GM12878 (cell line): Measurements from ENCODE around the gene IFNL3.

Source experiments
- ATF2 ChIP-seq: IDR thresholded peaks from 2 replicates; pipeline ENCODE4 v1.6.1; 2012; ENCODE audit warnings: low read length, inconsistent platforms
- ATF3 ChIP-seq: IDR thresholded peaks from 2 replicates; pipeline ENCODE4 v1.6.1; 2011; ENCODE audit warnings: low read depth, mild to moderate bottlenecking, low read length, moderate library complexity, borderline replicate concordance; ENCODE audit errors: extremely low read depth
- CEBPB ChIP-seq, 2 experiments: fragments of 150-350 bp in 1 of 2; IDR thresholded peaks; 2 replicates each; pipeline ENCODE4 v1.6.1; 2012 to 2014; ENCODE audit warnings: low read depth in 2 of 2, low read length in 2 of 2, borderline replicate concordance in 1 of 2, inconsistent platforms in 1 of 2
- CEBPZ ChIP-seq: fragments of 150-350 bp; IDR thresholded peaks from 2 replicates; pipeline ENCODE4 v1.6.1; 2016; ENCODE audit warnings: low read depth, low read length
- CREB1 ChIP-seq: IDR thresholded peaks from 2 replicates; pipeline ENCODE4 v1.6.1; 2012; ENCODE audit warnings: low read depth, mild to moderate bottlenecking, inconsistent platforms
- CTCF ChIP-seq, 3 experiments: IDR thresholded peaks in 2 of 3; conservative IDR thresholded peaks in 1 of 3; 2 replicates each; pipeline ENCODE4 v1.5.1; 2011; ENCODE audit warnings: low read depth in 3 of 3, low read length in 3 of 3, mild to moderate bottlenecking in 3 of 3, control low read depth in 2 of 3, moderate library complexity in 2 of 3, inconsistent platforms in 1 of 3, mixed read lengths in 1 of 3; ENCODE audit not compliant: control insufficient read depth in 2 of 3, insufficient read depth in 1 of 3; ENCODE audit errors: extremely low read depth in 1 of 3
- E4F1 ChIP-seq: fragments of 450-650 bp; IDR thresholded peaks from 2 replicates; pipeline ENCODE4 v1.6.1; 2018; ENCODE audit warnings: borderline replicate concordance, mild to moderate bottlenecking; ENCODE audit not compliant: partially characterized antibody
- HDAC6 ChIP-seq: fragments of 200-600 bp; sonication (generic); IDR thresholded peaks from one replicate; pipeline ENCODE4 v1.8.0; 2017; ENCODE audit warnings: antibody characterized with exemption; ENCODE audit not compliant: unreplicated experiment
- KAT2A ChIP-seq: conservative IDR thresholded peaks from 2 replicates; pipeline ENCODE4 v1.6.1; 2011; ENCODE audit warnings: low read depth, low read length; ENCODE audit not compliant: control insufficient read depth
- NKRF ChIP-seq: fragments of 450-650 bp; conservative IDR thresholded peaks from 2 replicates; pipeline ENCODE4 v1.6.1; 2017; ENCODE audit warnings: mild to moderate bottlenecking, moderate library complexity
- PKNOX1 ChIP-seq: fragments of 450-650 bp; IDR thresholded peaks from 2 replicates; pipeline ENCODE4 v1.6.1; 2016; ENCODE audit warnings: mild to moderate bottlenecking
- POLR2A ChIP-seq: IDR thresholded peaks from 2 replicates; pipeline ENCODE4 v1.6.1; 2011; ENCODE audit warnings: low read depth, mild to moderate bottlenecking, low read length
- SREBF2 ChIP-seq: IDR thresholded peaks from 2 replicates; pipeline ENCODE4 v1.6.1; 2012; ENCODE audit warnings: mild to moderate bottlenecking, low read length

GRCh38 chr19:39240421-39240820 is 4.4 kb downstream of the IFNL3 start:
- TF ChIP-seq CTCF (IDR thresholded peaks at IDR 0.05 in 2 of 3, conservative IDR thresholded peaks at IDR 0.05 in 1 of 3; ENCODE audit: control insufficient read depth in 2 of 3, extremely low read depth in 1 of 3, insufficient read depth in 1 of 3, low read depth in 3 of 3, low read length in 3 of 3) (no peak), POLR2A (no peak), HDAC6 (no peak), SREBF2 (no peak), ATF3 (no peak), E4F1 (no peak), KAT2A (no peak), ATF2 (no peak), CEBPZ (no peak), CREB1 (no peak), PKNOX1 (no peak), CEBPB (IDR thresholded peaks at IDR 0.05; ENCODE audit: borderline replicate concordance in 1 of 2, low read depth in 2 of 2, low read length in 2 of 2) (no peak), NKRF (no peak)
